WTC11 (cell line): ENCODE data around the gene ACTN1. TPM values are rescaled to one million over a fixed set of nuclear protein-coding genes. Genes with fewer than 3 reads are reported as not detected.
A peak's percentile ranks its signal among the peaks of the same experiment; 100 is the strongest.

Source experiments
- ATAC-seq: fragments of 200-7000 bp; cut with Tn5 transposase; 2 replicates; pipeline ENCODE4 v1.10.0; 2021; ENCODE audit warnings: mild to moderate bottlenecking, moderate library complexity
- CTCF ChIA-PET: fragments of 300-600 bp; sonication (Branson Sonifier 250); formaldehyde crosslinking; loops from one replicate; lab custom pipeline; 2021; ENCODE audit warnings: antibody characterized with exemption; lab: Charles Lee
- POLR2A ChIA-PET: fragments of 350-600 bp; sonication (Branson Sonifier 250); formaldehyde crosslinking; loops from one replicate; lab custom pipeline; 2021; ENCODE audit warnings: antibody characterized with exemption; lab: Charles Lee
- DNase-seq: peaks from one replicate; pipeline ENCODE4 v3.0.0; 2021; ENCODE audit warnings: low spot score
- H3K27ac Mint-ChIP-seq: 2 replicates; pipeline ENCODE4 v1.8.0; 2021; ENCODE audit warnings: mixed read lengths
- H3K27me3 Mint-ChIP-seq: 2 replicates; pipeline ENCODE4 v1.8.0; 2021; ENCODE audit warnings: low read depth, mild to moderate bottlenecking, moderate library complexity, mixed read lengths
- H3K36me3 Mint-ChIP-seq: 2 replicates; pipeline ENCODE4 v1.8.0; 2021; ENCODE audit warnings: mixed read lengths
- H3K4me1 Mint-ChIP-seq: 2 replicates; pipeline ENCODE4 v1.8.0; 2022; ENCODE audit warnings: mixed read lengths
- H3K4me3 Mint-ChIP-seq: 2 replicates; pipeline ENCODE4 v1.8.0; 2021; ENCODE audit warnings: mild to moderate bottlenecking, moderate library complexity, mixed read lengths
- H3K9me3 Mint-ChIP-seq: 2 replicates; pipeline ENCODE4 v1.8.0; 2021; ENCODE audit warnings: mixed read lengths
- FOXJ3 ChIP-seq: sonication (generic); formaldehyde crosslinking; IDR thresholded peaks from 2 replicates; pipeline ENCODE4 v1.9.0; 2021; ENCODE audit warnings: missing genetic modification reagents, mild to moderate bottlenecking, borderline replicate concordance
- GABPB1 ChIP-seq: sonication (generic); formaldehyde crosslinking; IDR thresholded peaks from 2 replicates; pipeline ENCODE4 v1.8.1; 2023; ENCODE audit warnings: mild to moderate bottlenecking, missing genetic modification reagents
- JAZF1 ChIP-seq: fragments of 250-450 bp; sonication (Bioruptor Pico); IDR thresholded peaks from 2 replicates; pipeline ENCODE4 v1.9.0; 2021; ENCODE audit warnings: moderate library complexity, mild to moderate bottlenecking, inconsistent platforms
- MYBL2 ChIP-seq: sonication (generic); formaldehyde crosslinking; IDR thresholded peaks from 2 replicates; pipeline ENCODE4 v1.8.1; 2023; ENCODE audit warnings: mild to moderate bottlenecking, moderate library complexity, missing genetic modification reagents
- PRDM15 ChIP-seq: sonication (generic); formaldehyde crosslinking; IDR thresholded peaks from 2 replicates; pipeline ENCODE4 v1.8.0; 2022; ENCODE audit warnings: missing genetic modification reagents
- RORB ChIP-seq: fragments of 250-450 bp; sonication (Bioruptor Pico); IDR thresholded peaks from 2 replicates; pipeline ENCODE4 v1.9.0; 2021; ENCODE audit warnings: mild to moderate bottlenecking
- SMAD3 ChIP-seq: sonication (generic); formaldehyde crosslinking; IDR thresholded peaks from 2 replicates; pipeline ENCODE4 v1.8.0; 2022; ENCODE audit warnings: missing genetic modification reagents, mild to moderate bottlenecking, borderline replicate concordance
- total RNA-seq: library from RNA; stranded (reverse); gene quantifications from 3 replicates; pipeline ENCODE4 v1.2.3, GENCODE V29; 2021
- TF ChIP-seq, protein P1 (sequence below): fragments of 250-450 bp; sonication (Bioruptor Pico); IDR thresholded peaks from 2 replicates; pipeline ENCODE4 v1.9.0; 2021; ENCODE audit warnings: mild to moderate bottlenecking, borderline replicate concordance
- TF ChIP-seq, protein P2 (sequence below): fragments of 200-600 bp; IDR thresholded peaks from 2 replicates; pipeline ENCODE4 v1.8.0; 2022; ENCODE audit warnings: antibody characterized with exemption
- TF ChIP-seq, protein P3 (sequence below): fragments of 250-450 bp; sonication (Bioruptor Pico); IDR thresholded peaks from 2 replicates; pipeline ENCODE4 v1.9.0; 2021; ENCODE audit warnings: moderate library complexity, mild to moderate bottlenecking, inconsistent platforms, borderline replicate concordance
- TF ChIP-seq, protein P4 (sequence below): sonication (generic); formaldehyde crosslinking; conservative IDR thresholded peaks from 2 replicates; pipeline ENCODE4 v1.8.1; 2022; ENCODE audit warnings: mild to moderate bottlenecking, missing genetic modification reagents
- TF ChIP-seq, protein P5 (sequence below): sonication (generic); formaldehyde crosslinking; IDR thresholded peaks from 2 replicates; pipeline ENCODE4 v1.8.1; 2022; ENCODE audit warnings: low read depth, mild to moderate bottlenecking, moderate library complexity, missing genetic modification reagents, borderline replicate concordance
- TF ChIP-seq, protein P6 (sequence below): fragments of 250-450 bp; sonication (Bioruptor Pico); IDR thresholded peaks from 2 replicates; pipeline ENCODE4 v1.8.0; 2021; ENCODE audit warnings: mild to moderate bottlenecking

Gene ACTN1
- total RNA-seq, 1 experiment from 2014 or later, result 196 TPM

DNA sequence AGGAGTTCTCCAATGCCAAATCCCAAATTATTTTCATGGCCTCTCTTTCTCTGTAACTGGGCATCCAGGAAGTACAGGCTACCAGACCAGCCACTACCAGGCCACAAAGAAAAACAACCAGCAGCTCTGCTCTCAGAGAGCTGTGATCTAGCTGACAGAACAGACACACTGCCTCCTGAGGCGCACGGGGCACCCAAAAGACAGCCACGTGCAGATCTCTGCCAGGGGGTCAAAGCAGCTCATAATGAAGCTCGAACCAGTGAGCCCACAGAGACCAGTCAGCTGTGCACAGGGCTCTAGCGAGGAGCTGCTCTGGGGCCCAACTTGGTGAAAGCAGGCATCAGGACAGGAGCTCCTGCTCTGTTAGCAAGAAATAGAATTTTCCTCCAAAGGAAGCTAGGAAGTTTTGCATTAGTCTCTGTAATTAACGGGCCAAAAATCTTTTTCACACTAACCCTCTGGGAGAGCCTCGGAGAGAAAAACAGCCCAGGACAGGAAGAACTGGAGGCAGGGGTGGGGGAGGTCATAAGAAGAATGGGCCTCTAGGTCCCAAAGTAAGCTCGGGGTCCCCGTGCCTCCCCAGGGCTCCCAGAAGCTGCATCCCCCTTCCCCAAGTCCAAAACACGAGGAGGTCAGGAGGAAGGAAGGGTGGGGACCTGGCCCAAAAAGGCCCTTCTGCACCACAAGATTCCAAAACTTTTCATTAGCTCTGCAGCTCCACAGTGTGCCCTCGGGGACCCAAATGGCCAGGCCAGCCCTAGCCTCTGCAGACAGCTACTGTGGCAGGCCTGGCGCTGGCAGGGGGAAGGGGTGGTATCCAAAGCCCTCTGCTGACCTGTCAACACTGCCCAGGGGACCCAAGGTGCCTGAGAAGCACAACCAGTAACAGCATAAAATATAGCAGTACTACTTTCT is 30.2 kb downstream of the ACTN1 start (continued):
- TF ChIP-seq, protein P1, sequence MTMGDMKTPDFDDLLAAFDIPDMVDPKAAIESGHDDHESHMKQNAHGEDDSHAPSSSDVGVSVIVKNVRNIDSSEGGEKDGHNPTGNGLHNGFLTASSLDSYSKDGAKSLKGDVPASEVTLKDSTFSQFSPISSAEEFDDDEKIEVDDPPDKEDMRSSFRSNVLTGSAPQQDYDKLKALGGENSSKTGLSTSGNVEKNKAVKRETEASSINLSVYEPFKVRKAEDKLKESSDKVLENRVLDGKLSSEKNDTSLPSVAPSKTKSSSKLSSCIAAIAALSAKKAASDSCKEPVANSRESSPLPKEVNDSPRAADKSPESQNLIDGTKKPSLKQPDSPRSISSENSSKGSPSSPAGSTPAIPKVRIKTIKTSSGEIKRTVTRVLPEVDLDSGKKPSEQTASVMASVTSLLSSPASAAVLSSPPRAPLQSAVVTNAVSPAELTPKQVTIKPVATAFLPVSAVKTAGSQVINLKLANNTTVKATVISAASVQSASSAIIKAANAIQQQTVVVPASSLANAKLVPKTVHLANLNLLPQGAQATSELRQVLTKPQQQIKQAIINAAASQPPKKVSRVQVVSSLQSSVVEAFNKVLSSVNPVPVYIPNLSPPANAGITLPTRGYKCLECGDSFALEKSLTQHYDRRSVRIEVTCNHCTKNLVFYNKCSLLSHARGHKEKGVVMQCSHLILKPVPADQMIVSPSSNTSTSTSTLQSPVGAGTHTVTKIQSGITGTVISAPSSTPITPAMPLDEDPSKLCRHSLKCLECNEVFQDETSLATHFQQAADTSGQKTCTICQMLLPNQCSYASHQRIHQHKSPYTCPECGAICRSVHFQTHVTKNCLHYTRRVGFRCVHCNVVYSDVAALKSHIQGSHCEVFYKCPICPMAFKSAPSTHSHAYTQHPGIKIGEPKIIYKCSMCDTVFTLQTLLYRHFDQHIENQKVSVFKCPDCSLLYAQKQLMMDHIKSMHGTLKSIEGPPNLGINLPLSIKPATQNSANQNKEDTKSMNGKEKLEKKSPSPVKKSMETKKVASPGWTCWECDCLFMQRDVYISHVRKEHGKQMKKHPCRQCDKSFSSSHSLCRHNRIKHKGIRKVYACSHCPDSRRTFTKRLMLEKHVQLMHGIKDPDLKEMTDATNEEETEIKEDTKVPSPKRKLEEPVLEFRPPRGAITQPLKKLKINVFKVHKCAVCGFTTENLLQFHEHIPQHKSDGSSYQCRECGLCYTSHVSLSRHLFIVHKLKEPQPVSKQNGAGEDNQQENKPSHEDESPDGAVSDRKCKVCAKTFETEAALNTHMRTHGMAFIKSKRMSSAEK (CRISPR knock-in tag), result no peak
- TF ChIP-seq SMAD3 (no peak), MYBL2 (no peak), GABPB1 (CRISPR knock-in tag) (no peak), RORB (CRISPR knock-in tag) (no peak), FOXJ3 (no peak), JAZF1 (no peak)
- TF ChIP-seq, protein P2, sequence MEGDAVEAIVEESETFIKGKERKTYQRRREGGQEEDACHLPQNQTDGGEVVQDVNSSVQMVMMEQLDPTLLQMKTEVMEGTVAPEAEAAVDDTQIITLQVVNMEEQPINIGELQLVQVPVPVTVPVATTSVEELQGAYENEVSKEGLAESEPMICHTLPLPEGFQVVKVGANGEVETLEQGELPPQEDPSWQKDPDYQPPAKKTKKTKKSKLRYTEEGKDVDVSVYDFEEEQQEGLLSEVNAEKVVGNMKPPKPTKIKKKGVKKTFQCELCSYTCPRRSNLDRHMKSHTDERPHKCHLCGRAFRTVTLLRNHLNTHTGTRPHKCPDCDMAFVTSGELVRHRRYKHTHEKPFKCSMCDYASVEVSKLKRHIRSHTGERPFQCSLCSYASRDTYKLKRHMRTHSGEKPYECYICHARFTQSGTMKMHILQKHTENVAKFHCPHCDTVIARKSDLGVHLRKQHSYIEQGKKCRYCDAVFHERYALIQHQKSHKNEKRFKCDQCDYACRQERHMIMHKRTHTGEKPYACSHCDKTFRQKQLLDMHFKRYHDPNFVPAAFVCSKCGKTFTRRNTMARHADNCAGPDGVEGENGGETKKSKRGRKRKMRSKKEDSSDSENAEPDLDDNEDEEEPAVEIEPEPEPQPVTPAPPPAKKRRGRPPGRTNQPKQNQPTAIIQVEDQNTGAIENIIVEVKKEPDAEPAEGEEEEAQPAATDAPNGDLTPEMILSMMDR, result no peak
- TF ChIP-seq, protein P3, sequence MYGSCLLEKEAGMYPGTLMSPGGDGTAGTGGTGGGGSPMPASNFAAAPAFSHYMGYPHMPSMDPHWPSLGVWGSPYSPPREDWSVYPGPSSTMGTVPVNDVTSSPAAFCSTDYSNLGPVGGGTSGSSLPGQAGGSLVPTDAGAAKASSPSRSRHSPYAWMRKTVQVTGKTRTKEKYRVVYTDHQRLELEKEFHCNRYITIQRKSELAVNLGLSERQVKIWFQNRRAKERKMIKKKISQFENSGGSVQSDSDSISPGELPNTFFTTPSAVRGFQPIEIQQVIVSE (CRISPR knock-in tag), result no peak
- TF ChIP-seq, protein P4, sequence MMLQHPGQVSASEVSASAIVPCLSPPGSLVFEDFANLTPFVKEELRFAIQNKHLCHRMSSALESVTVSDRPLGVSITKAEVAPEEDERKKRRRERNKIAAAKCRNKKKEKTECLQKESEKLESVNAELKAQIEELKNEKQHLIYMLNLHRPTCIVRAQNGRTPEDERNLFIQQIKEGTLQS (CRISPR knock-in tag), result no peak
- TF ChIP-seq, protein P5, sequence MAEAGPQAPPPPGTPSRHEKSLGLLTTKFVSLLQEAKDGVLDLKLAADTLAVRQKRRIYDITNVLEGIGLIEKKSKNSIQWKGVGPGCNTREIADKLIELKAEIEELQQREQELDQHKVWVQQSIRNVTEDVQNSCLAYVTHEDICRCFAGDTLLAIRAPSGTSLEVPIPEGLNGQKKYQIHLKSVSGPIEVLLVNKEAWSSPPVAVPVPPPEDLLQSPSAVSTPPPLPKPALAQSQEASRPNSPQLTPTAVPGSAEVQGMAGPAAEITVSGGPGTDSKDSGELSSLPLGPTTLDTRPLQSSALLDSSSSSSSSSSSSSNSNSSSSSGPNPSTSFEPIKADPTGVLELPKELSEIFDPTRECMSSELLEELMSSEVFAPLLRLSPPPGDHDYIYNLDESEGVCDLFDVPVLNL (CRISPR knock-in tag), result no peak

- DNase-seq, result no peak
- Mint-ChIP-seq H3K4me3 (no peak overlapping the region), H3K27me3 (no peaks in the 10 kb centered on the region), H3K27ac (no peak overlapping the region), H3K4me1 (peaks cover 79% of the 10 kb centered on the region), H3K36me3 (no peaks in the 10 kb centered on the region; the same call in 1 of the 2 replicates), H3K9me3 (no peaks in the 10 kb centered on the region)
- TF ChIP-seq PRDM15 (CRISPR knock-in tag), result peak; percentile 85
- TF ChIP-seq, protein P6, sequence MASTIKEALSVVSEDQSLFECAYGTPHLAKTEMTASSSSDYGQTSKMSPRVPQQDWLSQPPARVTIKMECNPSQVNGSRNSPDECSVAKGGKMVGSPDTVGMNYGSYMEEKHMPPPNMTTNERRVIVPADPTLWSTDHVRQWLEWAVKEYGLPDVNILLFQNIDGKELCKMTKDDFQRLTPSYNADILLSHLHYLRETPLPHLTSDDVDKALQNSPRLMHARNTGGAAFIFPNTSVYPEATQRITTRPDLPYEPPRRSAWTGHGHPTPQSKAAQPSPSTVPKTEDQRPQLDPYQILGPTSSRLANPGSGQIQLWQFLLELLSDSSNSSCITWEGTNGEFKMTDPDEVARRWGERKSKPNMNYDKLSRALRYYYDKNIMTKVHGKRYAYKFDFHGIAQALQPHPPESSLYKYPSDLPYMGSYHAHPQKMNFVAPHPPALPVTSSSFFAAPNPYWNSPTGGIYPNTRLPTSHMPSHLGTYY (CRISPR knock-in tag), result no peak
- ATAC-seq, result no peak
- ChIA-PET CTCF (interaction anchor here (0.6 to 1.9 kb wide), 5 partner anchors 10 to 468 kb away, joined by 3 to 6 read pairs (median 4); no protein-coding TSS in a partner anchor), POLR2A (interaction anchor here (1.0 to 1.4 kb wide), 3 partner anchors 8 to 79 kb away, joined by 3 read pairs; no protein-coding TSS in a partner anchor)
Measured at GRCh38 chr14:68947802-68948201, 31.3 kb downstream of the ACTN1 start.
